ENCODE data around the gene TALDO1.

TALDO1 gene

DNA sequence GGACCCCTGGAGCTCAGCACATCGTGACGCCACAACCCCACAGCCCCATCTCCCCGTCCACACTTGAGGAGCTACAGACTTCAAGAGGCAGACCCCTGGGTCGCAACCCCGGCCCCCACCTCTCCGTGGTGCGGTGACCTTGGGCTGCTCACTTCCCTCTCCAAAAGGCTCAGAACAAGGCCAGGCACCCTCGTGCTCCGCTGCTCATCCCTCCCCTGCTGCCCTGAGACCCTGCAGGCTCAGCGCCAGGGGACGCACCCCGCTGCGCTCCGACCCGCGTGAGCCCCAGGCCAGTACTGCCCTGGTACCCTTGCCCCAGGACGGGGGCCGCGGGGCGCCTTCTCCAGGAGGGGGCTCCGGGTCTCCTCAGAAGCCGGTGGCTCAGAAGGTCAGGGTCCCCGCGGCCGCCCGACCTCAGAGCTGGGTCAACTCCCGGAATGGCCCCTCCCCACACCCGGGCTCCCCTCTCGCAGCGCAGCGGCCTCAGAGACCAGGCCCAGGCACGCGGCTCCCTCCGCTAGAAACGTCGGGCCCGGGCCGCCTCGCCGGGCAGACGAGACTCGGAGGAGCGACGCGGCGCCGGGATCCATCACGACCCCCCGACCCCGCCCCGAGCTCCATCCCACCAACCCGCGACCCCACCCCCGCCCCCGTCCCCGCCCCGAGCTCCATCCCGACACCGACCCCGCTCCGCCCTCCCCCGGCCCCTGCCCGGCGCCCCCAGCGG is 29.5 kb downstream of the TALDO1 start:
- peaks cover 4% of the 10 kb centered on the region for H3K4me1 Mint-ChIP-seq
- no peaks in the 10 kb centered on the region for H3K36me3 Mint-ChIP-seq (ENCODE audit: low read depth)
- H3K4me3 Mint-ChIP-seq, result peak overlapping the region; percentile 83 to 88 (median 86)
- H3K27me3 Mint-ChIP-seq (ENCODE audit: low read depth), result peaks cover 6% of the 10 kb centered on the region
- TF ChIP-seq CTCF (IDR thresholded peaks at IDR 0.05; ENCODE audit: unreplicated experiment in 3 of 3), result no peak
- H3K9me3 Mint-ChIP-seq, result no peaks in the 10 kb centered on the region
- H3K27ac Mint-ChIP-seq, result peak overlapping the region in 2 of 3 experiments; percentile 58 to 60

- peaks cover 4% of the 10 kb centered on the region for H3K4me1 Mint-ChIP-seq
- peak within 1 kb of the TSS; percentile 83 to 88 (median 86) for H3K4me3 Mint-ChIP-seq
- no peaks in the 10 kb centered on the region for H3K9me3 Mint-ChIP-seq
- no peaks in the 10 kb centered on the region for H3K36me3 Mint-ChIP-seq (ENCODE audit: low read depth)
- H3K27me3 Mint-ChIP-seq (ENCODE audit: low read depth), result peaks cover 6% of the 10 kb centered on the region
- TF ChIP-seq CTCF (IDR thresholded peaks at IDR 0.05; ENCODE audit: unreplicated experiment in 3 of 3), result no peak
- peak within 1 kb of the TSS in 2 of 3 experiments; percentile 58 to 60 for H3K27ac Mint-ChIP-seq
Observed at GRCh38 chr11:777288-778255, 30.3 kb downstream of the TALDO1 start, which contains the start of gene GATD1. Gene GATD1 (minus strand): TSS chr11:777487. CDS start chr11:777462, 25 bp downstream.

GRCh38 chr11:778976-779954 is 32.0 kb downstream of the TALDO1 start:
- H3K4me3 Mint-ChIP-seq, result peak overlapping the region; percentile 58 to 65 (median 63)
- no peak overlapping the region for H3K27ac Mint-ChIP-seq
- peaks cover 6% of the 10 kb centered on the region for H3K27me3 Mint-ChIP-seq (ENCODE audit: low read depth)
- no peak for TF ChIP-seq CTCF (IDR thresholded peaks at IDR 0.05; ENCODE audit: unreplicated experiment in 3 of 3)
- peaks cover 6% of the 10 kb centered on the region for H3K36me3 Mint-ChIP-seq (ENCODE audit: low read depth)
- no peaks in the 10 kb centered on the region for H3K9me3 Mint-ChIP-seq
- H3K4me1 Mint-ChIP-seq, result peaks cover 16% of the 10 kb centered on the region

DNA sequence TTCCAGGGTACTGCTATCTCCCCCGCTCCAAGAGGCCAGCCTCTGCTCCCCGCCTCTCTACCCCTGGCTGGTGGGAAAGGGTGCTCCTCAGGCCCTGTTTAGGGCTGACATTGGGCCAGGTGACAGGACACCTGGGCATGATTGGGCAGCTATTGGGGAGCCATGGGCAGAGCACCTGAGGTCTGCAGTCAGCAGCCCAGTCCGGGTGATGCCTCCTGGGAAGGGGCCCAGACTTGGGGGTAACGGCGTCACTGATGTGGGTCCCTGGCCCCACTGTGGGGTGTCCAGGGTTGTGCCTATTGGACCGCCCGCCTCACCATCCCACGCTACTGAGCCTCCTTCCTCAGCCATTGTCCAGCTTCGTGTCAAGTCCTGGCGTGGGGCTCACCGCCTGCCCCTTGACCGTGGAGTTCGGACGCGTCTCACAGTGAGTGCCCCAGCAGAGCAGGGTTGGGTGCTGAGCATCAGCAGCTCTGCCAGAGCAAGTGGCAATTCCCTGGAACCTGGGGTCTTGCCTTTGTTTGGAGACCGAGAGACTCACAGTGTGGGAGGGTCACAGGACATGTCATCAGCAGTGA is 32.8 kb downstream of the TALDO1 start:
- Mint-ChIP-seq H3K4me1 (peaks cover 16% of the 10 kb centered on the region), H3K27ac (no peak overlapping the region), H3K27me3 (ENCODE audit: low read depth) (peaks cover 6% of the 10 kb centered on the region), H3K4me3 (peak overlapping the region; percentile 34 to 84 (median 46)), H3K9me3 (no peaks in the 10 kb centered on the region), H3K36me3 (ENCODE audit: low read depth) (peaks cover 6% of the 10 kb centered on the region)
- TF ChIP-seq CTCF (IDR thresholded peaks at IDR 0.05; ENCODE audit: unreplicated experiment in 3 of 3), result no peak
